HG03095 (cell line): ENCODE measurements around the gene KLHL26.
"Not testable (repeated sequence)": the region's sequence is repeated elsewhere in the genome, so short reads cannot be mapped to it uniquely, and the experiment has no call there.

Experiments
- ATAC-seq: cut with Tn5 transposase; IDR thresholded peaks from one replicate; pipeline ENCODE4 v1.9.1; 2021; ENCODE audit warnings: moderate library complexity; ENCODE audit not compliant: unreplicated experiment

KLHL26 gene

GRCh38 chr19:18600692-18601397 lies 36.0 kb upstream of the KLHL26 start:
- not testable (repeated sequence) for ATAC-seq

- ATAC-seq: no peak
These were observed 35.0 kb upstream of the KLHL26 start for GRCh38 chr19:18601875-18602274.

GRCh38 chr19:18603255-18603957 lies 33.4 kb upstream of the KLHL26 start:
- ATAC-seq: no peak

- no peak for ATAC-seq
These were observed 32.6 kb upstream of the KLHL26 start for GRCh38 chr19:18603958-18604819.

GRCh38 chr19:18604820-18605159 lies 32.0 kb upstream of the KLHL26 start:
- ATAC-seq: no peak

GRCh38 chr19:18605196-18605545 lies 31.7 kb upstream of the KLHL26 start:
- no peak for ATAC-seq

GRCh38 chr19:18605546-18606280 lies 31.1 kb upstream of the KLHL26 start:
- ATAC-seq: no peak

- no peak for ATAC-seq
These were observed 30.3 kb upstream of the KLHL26 start, which contains the start of gene CRLF1 for GRCh38 chr19:18606281-18607225. Gene CRLF1, minus strand, starts transcription at chr19:18606799. Its CDS starts 143 bp downstream, at chr19:18606656.

- ATAC-seq: no peak
These were observed 29.4 kb upstream of the KLHL26 start for GRCh38 chr19:18607226-18608101.

- ATAC-seq: no peak
These were observed 28.6 kb upstream of the KLHL26 start for GRCh38 chr19:18608102-18608804.

GRCh38 chr19:18608805-18609716 lies 27.8 kb upstream of the KLHL26 start:
- ATAC-seq: no peak

- ATAC-seq: no peak
These were observed 27.1 kb upstream of the KLHL26 start for GRCh38 chr19:18609717-18610051.

GRCh38 chr19:18610245-18610555 lies 26.6 kb upstream of the KLHL26 start:
- no peak for ATAC-seq

- ATAC-seq: no peak
These were observed 26.1 kb upstream of the KLHL26 start for GRCh38 chr19:18610556-18611326.

GRCh38 chr19:18611327-18612050 lies 25.3 kb upstream of the KLHL26 start:
- ATAC-seq: no peak
